Measurements from ENCODE around the gene AOAH.

Gene AOAH, protein sequence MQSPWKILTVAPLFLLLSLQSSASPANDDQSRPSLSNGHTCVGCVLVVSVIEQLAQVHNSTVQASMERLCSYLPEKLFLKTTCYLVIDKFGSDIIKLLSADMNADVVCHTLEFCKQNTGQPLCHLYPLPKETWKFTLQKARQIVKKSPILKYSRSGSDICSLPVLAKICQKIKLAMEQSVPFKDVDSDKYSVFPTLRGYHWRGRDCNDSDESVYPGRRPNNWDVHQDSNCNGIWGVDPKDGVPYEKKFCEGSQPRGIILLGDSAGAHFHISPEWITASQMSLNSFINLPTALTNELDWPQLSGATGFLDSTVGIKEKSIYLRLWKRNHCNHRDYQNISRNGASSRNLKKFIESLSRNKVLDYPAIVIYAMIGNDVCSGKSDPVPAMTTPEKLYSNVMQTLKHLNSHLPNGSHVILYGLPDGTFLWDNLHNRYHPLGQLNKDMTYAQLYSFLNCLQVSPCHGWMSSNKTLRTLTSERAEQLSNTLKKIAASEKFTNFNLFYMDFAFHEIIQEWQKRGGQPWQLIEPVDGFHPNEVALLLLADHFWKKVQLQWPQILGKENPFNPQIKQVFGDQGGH

DNA sequence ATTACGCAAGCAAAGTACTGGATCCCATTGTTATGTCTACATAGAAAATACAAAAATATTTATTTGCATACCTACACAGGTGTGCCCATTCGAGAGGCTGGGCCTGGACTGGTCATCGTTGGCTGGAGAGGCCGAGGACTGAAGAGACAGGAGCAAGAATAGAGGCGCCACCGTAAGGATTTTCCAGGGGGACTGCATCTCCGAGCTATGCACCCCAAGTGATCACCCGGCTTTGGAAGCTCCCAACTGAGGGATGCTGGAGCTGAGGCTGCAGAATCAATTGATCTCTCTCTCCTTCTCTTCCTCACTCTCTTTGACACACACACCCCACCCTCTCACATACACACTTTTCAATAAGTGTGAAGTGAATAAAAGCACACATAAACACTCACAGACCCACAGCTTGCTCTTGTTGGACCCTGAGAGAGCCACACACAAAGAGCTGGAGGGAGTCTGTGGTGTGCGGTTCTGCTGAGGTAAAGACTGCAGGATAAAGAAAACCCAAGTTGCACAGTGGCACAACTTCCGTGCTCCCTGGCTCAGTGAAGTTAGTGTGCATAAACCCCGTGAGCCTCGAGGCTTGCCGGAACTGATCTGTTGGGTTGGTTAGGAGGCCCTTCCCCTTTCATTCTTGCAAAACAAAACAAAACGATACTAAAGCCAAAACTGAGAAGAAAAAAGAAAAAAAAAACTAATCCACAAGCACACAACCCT lies at the start of gene AOAH:
AOAH (minus strand) TSS at position 544 of the 714 bp plus-strand sequence; CDS start at position 198, 346 bp downstream.
- Histone ChIP-seq H3F3A (ENCODE audit: low read depth) (peaks cover 5% of the 10 kb centered on the region; the same call in 1 of the 2 replicates), H3K79me2 (ENCODE audit: insufficient read depth, low read length) (peaks cover 32% of the 10 kb centered on the region), H3K4me1 (ENCODE audit: insufficient read depth, low read length, poor library complexity, severe bottlenecking) (peaks cover 64% of the 10 kb centered on the region), H2AFZ (ENCODE audit: low read length) (peak within 1 kb of the TSS; percentile 74), H3K36me3 (ENCODE audit: insufficient read depth, low read length) (no peaks in the 10 kb centered on the region), H3K9me2 (replicated peaks; ENCODE audit: low read depth, low read length) (no peaks in the 10 kb centered on the region), H3K27me3 (ENCODE audit: insufficient read depth, low read length, poor library complexity, severe bottlenecking) (no peaks in the 10 kb centered on the region), H3K9me3 (ENCODE audit: insufficient read depth, low read depth, low read length) (0 out of 2 replicates have a peak, but pooled peaks cover 2% of the 10 kb centered on the region), H4K20me1 (ENCODE audit: insufficient read depth, low read length, poor library complexity, severe bottlenecking) (no peaks in the 10 kb centered on the region), H3K4me2 (ENCODE audit: low read depth, low read length, poor library complexity, severe bottlenecking) (peak within 1 kb of the TSS; percentile 77), H3K4me3 (ENCODE audit: low read length, poor library complexity, severe bottlenecking) (peak within 1 kb of the TSS; percentile 72), H3K9ac (ENCODE audit: low read depth, low read length, poor library complexity, severe bottlenecking) (peak within 1 kb of the TSS; percentile 77)
- TF ChIP-seq, protein P1, sequence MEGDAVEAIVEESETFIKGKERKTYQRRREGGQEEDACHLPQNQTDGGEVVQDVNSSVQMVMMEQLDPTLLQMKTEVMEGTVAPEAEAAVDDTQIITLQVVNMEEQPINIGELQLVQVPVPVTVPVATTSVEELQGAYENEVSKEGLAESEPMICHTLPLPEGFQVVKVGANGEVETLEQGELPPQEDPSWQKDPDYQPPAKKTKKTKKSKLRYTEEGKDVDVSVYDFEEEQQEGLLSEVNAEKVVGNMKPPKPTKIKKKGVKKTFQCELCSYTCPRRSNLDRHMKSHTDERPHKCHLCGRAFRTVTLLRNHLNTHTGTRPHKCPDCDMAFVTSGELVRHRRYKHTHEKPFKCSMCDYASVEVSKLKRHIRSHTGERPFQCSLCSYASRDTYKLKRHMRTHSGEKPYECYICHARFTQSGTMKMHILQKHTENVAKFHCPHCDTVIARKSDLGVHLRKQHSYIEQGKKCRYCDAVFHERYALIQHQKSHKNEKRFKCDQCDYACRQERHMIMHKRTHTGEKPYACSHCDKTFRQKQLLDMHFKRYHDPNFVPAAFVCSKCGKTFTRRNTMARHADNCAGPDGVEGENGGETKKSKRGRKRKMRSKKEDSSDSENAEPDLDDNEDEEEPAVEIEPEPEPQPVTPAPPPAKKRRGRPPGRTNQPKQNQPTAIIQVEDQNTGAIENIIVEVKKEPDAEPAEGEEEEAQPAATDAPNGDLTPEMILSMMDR (conservative IDR thresholded peaks at IDR 0.05; ENCODE audit: low read length), result no peak

DNA sequence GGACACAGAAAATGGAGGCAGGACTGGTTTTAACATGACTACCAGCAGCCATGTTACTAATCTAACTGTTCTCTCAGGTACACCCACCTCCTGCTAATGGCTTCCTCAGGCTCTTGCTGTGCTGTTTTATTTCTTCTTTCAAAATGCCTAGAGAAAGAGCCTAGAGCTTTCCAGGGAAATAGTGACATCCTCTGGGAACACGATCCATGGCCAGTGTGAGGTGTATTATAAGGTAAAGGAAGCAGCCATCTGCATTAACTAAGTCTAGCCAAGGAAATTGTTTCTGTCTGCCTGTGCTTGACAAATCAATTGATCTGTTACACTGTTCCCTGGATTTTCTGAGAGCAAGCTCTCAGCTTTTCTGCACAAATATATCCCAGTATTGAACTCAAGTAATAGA lies 42.2 kb upstream of the AOAH start:
- no peaks in the 10 kb centered on the region for H3F3A ChIP-seq (ENCODE audit: low read depth)
- TF ChIP-seq EZH2phosphoT487 (IDR thresholded peaks at IDR 0.05; ENCODE audit: borderline replicate concordance), result no peak
- TF ChIP-seq, protein P1 (conservative IDR thresholded peaks at IDR 0.05; ENCODE audit: low read length), result no peak
- no peaks in the 10 kb centered on the region for H4K20me1 ChIP-seq (ENCODE audit: insufficient read depth, low read length, poor library complexity, severe bottlenecking)
- no peak overlapping the region for H3K9ac ChIP-seq (ENCODE audit: low read depth, low read length, poor library complexity, severe bottlenecking)
- no peaks in the 10 kb centered on the region for H3K79me2 ChIP-seq (ENCODE audit: insufficient read depth, low read length)
- no peak overlapping the region for H3K4me3 ChIP-seq (ENCODE audit: low read length, poor library complexity, severe bottlenecking)
- H3K4me1 ChIP-seq (ENCODE audit: insufficient read depth, low read length, poor library complexity, severe bottlenecking), result peaks cover 4% of the 10 kb centered on the region
- no peaks in the 10 kb centered on the region for H3K9me3 ChIP-seq (ENCODE audit: insufficient read depth, low read depth, low read length)
- no peaks in the 10 kb centered on the region for H3K27me3 ChIP-seq (ENCODE audit: insufficient read depth, low read length, poor library complexity, severe bottlenecking)
- H2AFZ ChIP-seq (ENCODE audit: low read length), result no peak overlapping the region
- no peak overlapping the region for H3K4me2 ChIP-seq (ENCODE audit: low read depth, low read length, poor library complexity, severe bottlenecking)
- H3K9me2 ChIP-seq (replicated peaks; ENCODE audit: low read depth, low read length), result no peaks in the 10 kb centered on the region
- H3K36me3 ChIP-seq (ENCODE audit: insufficient read depth, low read length), result no peaks in the 10 kb centered on the region

DNA sequence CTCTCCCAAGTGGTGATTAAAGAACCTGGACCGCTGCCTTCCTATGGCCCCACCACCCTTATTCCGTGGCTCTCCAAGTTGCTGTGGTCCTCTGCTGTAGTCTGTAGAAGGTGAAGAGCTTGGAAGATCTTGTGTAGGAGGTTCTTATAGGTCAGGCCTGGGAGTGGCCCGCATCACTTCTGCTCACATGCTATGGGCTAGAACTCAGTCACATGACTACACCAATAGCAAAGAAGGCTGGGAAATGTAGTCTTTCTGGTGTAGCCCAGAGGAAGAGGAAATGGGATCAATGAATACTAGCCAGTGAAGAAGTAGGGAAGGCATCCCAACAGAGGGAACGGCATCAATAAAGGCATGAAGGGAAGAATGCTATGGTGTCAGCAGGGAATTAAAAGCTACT lies 41.3 kb upstream of the AOAH start:
- H3F3A ChIP-seq (ENCODE audit: low read depth), result no peaks in the 10 kb centered on the region

More for the DNA sequence above, 41.3 kb upstream of the AOAH start:
- TF ChIP-seq, protein P1 (conservative IDR thresholded peaks at IDR 0.05; ENCODE audit: low read length), result no peak
- no peak for TF ChIP-seq EZH2phosphoT487 (IDR thresholded peaks at IDR 0.05; ENCODE audit: borderline replicate concordance)
- Histone ChIP-seq H2AFZ (ENCODE audit: low read length) (no peak overlapping the region), H3K79me2 (ENCODE audit: insufficient read depth, low read length) (no peaks in the 10 kb centered on the region), H3K4me2 (ENCODE audit: low read depth, low read length, poor library complexity, severe bottlenecking) (no peak overlapping the region), H3K36me3 (ENCODE audit: insufficient read depth, low read length) (no peaks in the 10 kb centered on the region), H3K9me2 (replicated peaks; ENCODE audit: low read depth, low read length) (no peaks in the 10 kb centered on the region), H3K9me3 (ENCODE audit: insufficient read depth, low read depth, low read length) (no peaks in the 10 kb centered on the region), H4K20me1 (ENCODE audit: insufficient read depth, low read length, poor library complexity, severe bottlenecking) (no peaks in the 10 kb centered on the region), H3K27me3 (ENCODE audit: insufficient read depth, low read length, poor library complexity, severe bottlenecking) (no peaks in the 10 kb centered on the region), H3K4me1 (ENCODE audit: insufficient read depth, low read length, poor library complexity, severe bottlenecking) (peaks cover 4% of the 10 kb centered on the region), H3K4me3 (ENCODE audit: low read length, poor library complexity, severe bottlenecking) (no peak overlapping the region), H3K9ac (ENCODE audit: low read depth, low read length, poor library complexity, severe bottlenecking) (no peak overlapping the region)

Data from Loucy (cell line).